Right lobe of liver (tissue), 4 donors: ENCODE results near the gene FAM72C.
"Not testable (repeated sequence)": the region's sequence is repeated elsewhere in the genome, so short reads cannot be mapped to it uniquely, and the experiment has no call there.

Experiments
- POLR2A ChIP-seq: fragments of 450-650 bp; IDR thresholded peaks from one replicate; pipeline ENCODE4 v1.6.1; 2017; ENCODE audit warnings: antibody characterized with exemption, mild to moderate bottlenecking
- TF ChIP-seq, protein P1 (sequence below), 4 donors: fragments of 200-600 bp in 3 of 4; fragments of 450-650 bp in 1 of 4; IDR thresholded peaks; one replicate each; pipeline versions ENCODE4 v1.5.1 to v1.8.0; 2016 to 2022; ENCODE audit warnings: antibody characterized with exemption in 4 of 4, mild to moderate bottlenecking in 2 of 4
- donor health status: DM: no; HTN: no; CAD: no.
- donor health status: DM: no; HTN: no; CAD: no.
- donor health status: DM: no; HTN: yes; CAD: no.

DNA sequence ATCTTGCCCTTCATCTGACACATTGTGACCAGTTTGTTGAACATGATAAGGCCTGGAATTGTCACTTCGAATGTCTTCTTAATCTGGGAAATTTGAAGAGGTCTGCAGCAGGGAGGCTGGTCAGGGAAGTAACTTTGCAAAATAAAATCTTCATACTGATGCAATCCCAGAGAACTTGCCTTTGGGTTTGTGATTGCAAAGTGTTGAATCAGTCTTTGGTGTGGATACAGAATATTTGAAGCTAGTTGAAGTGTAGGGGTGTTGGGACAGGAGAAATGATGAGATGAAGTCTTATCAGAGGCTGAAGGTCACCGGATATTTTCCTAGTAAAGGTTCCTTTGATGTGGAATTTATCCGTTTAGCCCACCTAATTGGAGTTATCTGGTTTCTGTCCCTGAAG is 42.7 kb upstream of the FAM72C start:
- TF ChIP-seq POLR2A = not testable (repeated sequence)
- TF ChIP-seq, protein P1, sequence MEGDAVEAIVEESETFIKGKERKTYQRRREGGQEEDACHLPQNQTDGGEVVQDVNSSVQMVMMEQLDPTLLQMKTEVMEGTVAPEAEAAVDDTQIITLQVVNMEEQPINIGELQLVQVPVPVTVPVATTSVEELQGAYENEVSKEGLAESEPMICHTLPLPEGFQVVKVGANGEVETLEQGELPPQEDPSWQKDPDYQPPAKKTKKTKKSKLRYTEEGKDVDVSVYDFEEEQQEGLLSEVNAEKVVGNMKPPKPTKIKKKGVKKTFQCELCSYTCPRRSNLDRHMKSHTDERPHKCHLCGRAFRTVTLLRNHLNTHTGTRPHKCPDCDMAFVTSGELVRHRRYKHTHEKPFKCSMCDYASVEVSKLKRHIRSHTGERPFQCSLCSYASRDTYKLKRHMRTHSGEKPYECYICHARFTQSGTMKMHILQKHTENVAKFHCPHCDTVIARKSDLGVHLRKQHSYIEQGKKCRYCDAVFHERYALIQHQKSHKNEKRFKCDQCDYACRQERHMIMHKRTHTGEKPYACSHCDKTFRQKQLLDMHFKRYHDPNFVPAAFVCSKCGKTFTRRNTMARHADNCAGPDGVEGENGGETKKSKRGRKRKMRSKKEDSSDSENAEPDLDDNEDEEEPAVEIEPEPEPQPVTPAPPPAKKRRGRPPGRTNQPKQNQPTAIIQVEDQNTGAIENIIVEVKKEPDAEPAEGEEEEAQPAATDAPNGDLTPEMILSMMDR (IDR thresholded peaks at IDR 0.05) = not testable (repeated sequence)
